Dedifferentiated amniotic fluid mesenchymal stem cell (primary cell): ENCODE measurements around the gene KATNA1.
"Not testable (repeated sequence)": the region's sequence is repeated elsewhere in the genome, so short reads cannot be mapped to it uniquely, and the experiment has no call there.

Experiments
- DNase-seq: peaks from one replicate; pipeline ENCODE4 v3.0.0-alpha.2; 2016; ENCODE audit errors: extremely low spot score

Gene KATNA1

GRCh38 chr6:149648148-149649145 lies at the start of gene KATNA1:
KATNA1 (minus strand) TSS chr6:149648714; CDS start chr6:149638547, 10,167 bp downstream.
- DNase-seq, result peak; percentile 51

DNA sequence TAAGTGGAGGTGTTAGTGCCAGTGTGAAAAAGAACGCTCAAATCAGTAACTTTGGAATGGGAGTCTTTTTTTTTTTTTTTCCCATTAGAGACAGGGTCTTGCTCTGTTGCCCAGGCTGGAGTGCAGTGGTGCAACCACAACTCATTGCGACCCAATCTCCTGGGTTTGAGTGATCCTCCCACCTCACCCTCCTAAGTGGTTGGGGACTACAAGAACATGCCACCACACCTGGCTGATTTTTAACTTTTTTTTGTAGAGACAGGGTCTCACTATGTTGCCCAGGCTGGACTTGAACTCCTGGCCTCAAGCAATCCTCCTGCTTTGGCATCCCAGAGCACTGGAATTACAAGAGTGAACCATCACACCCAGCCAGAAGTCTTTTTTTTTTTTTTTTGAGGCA lies 49.7 kb upstream of the KATNA1 start:
- no peak for DNase-seq

DNA sequence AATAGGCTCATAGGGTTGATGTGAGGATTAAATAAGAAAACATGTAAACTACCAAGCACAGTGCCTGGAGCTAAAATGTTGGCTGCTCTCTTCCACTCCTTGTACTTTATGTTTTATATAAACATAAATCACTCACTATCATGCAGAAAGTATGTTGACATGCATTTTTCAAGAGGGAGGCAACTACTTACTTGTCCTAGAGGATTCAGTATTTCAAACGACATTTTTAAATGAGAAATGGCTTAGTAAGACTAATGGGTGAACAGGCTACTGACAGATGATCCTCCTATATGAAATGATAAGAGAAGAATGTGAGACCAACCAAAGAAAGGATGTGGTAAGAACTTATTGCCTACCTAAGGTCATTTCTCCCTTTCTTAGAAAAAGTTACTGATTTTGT lies 48.4 kb upstream of the KATNA1 start:
- DNase-seq, result peak; percentile 73

DNA sequence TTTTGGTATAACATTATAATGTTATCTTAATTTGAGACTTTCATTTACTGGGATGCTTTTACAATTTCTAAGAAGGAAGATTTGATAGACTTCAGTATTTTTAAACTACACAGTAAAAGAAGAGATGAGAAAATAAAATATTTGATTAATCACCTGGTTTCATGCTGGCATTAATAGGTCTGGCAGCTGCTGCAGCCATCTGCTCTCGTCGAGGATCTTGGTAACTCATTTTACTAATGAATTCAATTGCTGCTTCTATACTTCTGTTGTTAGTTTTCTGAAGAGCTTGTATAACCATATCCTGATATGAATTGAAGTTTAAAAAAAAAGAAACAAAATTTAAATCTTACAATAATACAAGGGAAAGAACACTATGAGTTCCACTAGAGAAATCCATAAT lies 46.4 kb upstream of the KATNA1 start:
- no peak for DNase-seq

DNA sequence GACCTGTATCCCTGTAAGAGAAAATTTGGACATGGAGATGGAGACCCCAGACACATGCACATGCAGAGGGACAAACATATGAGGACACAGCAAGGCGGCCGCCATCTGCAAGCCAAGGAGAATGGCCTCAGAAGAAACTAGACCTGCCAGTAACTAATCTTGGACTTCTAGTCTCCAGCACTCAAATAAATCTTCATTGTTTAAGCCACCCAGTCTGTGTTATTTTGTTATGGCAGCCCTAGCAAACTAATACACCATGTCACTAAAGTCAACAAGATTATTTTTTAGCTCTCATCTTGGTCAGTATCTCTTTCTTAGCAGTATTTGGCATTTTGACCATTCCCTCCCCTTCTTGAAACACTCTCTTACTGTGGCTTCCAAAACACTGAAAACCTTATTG lies 42.7 kb upstream of the KATNA1 start:
- no peak for DNase-seq

DNA sequence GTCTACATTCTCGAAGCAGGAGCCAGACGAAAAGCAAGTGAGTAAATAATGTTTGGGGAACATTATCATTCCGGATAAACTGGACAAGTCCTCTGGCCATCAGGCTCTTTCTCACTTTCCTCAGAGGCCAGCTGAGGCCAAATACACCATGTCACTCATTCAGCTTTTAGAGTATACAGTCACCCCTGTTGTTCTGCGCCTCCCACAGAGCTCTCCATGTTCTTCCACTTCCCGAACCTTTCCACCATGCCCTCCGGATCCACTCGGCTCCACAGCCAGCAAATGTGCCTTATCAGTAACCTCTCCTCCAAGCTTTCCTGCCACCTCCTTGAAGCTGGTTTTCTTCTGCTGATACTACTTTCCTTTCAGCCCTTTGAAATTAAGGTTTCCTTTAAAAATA lies 37.7 kb upstream of the KATNA1 start:
- no peak for DNase-seq

DNA sequence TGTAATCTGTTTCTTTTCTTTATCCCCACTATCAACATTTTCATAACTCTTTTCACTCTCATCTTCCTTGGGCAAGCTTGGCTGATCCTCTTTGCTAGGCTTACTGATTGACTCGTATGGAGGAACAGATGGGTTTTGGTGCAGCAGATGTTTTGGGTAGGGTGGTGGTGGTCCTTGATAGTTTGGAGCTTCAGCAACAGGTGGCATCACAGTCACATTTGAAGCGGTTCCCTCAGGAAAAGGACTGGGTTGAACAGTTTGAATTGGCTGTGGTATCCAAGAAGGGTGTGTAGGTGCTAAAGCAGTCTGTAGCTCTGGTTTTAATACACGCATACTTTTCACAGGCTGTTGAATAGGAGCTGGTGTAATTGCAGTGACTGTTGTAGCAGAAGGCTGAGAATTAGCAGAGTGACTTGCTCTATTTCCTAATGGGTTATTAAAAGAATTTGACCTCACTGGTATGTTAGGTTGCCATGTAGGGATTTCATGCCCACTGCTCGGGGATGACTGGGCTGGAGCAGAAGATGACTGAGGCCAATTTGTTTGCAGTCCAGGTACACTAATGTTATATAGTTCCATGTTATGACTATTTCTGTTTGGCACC lies 34.8 kb upstream of the KATNA1 start:
- no peak for DNase-seq

DNA sequence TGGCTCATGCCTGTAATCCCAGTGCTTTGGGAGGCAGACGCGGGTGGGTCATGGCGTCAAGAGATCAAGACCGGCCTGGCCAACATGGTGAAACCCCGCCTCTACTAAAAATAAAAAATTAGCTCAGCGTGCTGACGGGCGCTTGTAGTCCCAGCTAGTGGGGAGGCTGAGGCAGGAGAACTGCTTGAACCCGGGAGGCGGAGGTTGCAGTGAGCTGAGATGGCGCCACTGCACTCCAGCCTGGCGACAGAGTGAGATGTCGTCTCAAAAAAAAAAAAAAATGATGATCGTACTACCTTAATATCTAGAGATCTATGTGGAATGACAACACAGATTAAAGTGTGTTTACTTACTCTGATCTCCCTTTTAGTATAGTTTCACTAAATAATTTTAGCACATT lies 33.3 kb upstream of the KATNA1 start:
- not testable (repeated sequence) for DNase-seq

- no peak for DNase-seq
These were observed 32.7 kb upstream of the KATNA1 start for GRCh38 chr6:149681209-149681608.

- no peak for DNase-seq
These were observed 32.0 kb upstream of the KATNA1 start for GRCh38 chr6:149680503-149680902.

DNA sequence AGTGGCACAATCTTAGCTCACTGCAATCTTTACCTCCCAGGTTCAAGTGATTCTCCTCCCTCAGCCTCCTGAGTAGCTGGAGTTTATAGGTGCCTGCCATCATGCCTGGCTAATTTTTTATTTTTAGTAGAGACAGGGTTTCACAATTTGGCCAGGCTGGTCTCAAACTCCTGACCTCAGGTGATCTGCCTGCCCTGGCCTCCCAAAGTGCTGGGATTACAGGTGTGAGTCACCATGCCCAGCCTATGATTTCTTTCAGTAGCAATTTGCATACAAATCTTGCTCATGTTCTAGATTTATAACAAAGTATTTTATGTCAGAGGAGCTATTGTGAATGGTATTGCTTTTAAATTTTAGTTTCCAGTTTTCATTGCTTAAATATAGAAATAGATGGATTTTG lies 23.8 kb upstream of the KATNA1 start:
- DNase-seq, result not testable (repeated sequence)

DNA sequence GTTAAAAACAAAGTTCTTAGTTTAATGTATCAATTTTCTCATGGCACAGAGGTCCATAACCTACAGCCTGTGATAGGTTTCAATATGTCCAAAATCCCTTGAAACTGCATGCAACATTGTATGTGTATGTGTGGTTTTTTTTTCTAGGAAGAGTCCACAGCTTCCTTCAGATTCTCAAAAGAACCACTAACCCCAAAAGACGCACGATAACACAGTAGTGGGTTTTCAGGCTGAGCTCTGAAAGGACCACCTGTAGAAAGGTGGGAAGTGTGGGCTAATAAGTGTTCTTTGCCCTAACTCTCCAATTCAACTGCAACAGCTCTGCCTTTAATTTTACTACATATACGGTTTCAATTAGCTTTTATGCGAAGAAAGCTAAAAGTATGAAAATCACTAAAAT lies 11.5 kb upstream of the KATNA1 start:
- DNase-seq, result no peak

GRCh38 chr6:149657441-149657840 lies 8.9 kb upstream of the KATNA1 start:
- no peak for DNase-seq

GRCh38 chr6:149651056-149651455 lies 2.5 kb upstream of the KATNA1 start:
- DNase-seq, result no peak

DNA sequence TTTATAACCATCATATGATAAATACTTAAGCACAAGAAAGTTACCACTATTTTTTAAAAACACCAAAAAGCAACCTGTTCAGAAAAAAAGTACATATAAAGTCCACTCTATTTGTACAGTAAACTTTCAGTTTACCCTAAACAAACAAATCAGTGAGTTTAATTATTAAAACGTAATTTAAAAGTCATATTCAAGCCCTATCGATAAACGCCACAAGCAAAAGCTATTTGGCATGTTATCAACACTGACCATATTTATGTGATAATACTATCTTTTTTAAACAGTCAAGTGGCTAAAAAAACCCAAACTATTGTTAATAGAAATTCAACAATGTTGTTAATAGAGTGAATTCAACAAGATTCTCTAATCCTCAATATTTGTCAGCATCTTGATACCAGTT lies 1.9 kb downstream of the KATNA1 start:
- DNase-seq, result no peak

DNA sequence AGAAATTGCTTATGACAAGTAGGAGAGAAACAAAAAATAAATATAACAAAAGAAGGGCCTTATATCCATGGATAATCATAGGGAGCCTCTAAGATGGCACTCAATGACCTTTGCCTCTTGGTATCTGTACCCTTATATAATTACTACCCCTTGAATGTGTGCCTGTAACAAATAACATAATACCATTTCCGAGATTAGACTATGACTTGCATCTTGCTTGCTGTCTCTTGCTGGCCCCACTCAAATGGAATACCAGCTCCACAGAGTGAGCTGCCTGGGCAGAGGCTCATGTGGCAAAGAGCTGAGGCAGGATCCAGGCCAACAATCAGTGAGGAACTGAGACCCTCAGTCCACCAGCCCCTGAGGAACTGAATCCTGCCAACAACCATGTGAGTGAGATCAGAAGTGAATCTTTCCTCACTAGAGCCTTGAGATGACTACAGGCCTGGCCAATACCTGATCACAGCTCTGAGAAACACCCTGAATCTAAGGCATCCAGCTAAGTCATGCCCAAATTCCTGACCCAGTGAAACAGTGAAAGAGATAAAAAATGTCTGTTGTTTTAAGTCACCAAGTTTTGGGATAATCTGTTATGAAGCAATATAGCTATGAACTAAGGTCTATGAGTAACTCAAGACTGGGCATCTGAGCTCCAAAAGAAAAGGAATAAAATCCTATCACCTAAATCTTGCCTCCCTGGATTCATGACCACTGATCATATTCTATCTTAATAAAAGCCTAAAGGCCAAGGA lies 5.5 kb downstream of the KATNA1 start:
- DNase-seq, result peak; percentile 14

DNA sequence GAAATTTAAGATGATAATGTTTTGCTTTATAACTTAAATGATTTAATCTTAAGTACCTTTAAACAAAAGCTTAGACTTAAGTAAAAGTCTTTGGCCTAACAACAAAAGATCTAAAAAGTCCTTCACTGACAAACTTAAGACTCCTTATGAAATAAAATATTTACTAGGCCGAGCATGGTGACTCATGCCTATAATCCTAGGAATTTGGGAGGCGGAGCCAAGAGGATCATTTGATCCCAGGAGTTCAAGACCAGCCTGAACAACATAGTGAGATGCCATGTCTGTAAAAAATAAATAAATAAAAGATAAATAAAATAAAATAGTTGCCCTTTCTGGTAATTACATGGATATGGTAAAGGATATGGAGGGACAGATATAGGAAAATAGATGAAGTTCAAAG lies 12.4 kb downstream of the KATNA1 start:
- peak; percentile 45 for DNase-seq

DNA sequence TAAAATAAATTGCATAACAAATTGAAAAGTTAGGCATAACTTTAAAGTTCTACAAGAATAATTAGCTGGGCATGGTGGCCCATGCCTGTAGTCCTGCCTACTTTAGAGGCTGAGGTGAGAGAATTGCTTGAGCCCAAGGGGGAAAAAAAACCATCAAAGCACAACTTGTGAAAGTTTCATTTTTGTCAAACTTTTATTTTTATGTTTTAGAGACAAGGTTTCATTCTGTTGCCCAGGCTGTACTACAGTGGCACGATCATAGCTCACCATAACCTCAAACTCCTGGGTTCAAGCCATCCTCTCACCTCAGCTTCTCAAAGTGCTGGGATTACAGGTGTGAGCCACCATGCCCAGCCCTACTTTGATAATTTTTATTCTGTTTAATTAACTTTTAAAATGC lies 14.2 kb downstream of the KATNA1 start:
- DNase-seq, result no peak

GRCh38 chr6:149628875-149629510 lies 19.5 kb downstream of the KATNA1 start:
- no peak for DNase-seq

DNA sequence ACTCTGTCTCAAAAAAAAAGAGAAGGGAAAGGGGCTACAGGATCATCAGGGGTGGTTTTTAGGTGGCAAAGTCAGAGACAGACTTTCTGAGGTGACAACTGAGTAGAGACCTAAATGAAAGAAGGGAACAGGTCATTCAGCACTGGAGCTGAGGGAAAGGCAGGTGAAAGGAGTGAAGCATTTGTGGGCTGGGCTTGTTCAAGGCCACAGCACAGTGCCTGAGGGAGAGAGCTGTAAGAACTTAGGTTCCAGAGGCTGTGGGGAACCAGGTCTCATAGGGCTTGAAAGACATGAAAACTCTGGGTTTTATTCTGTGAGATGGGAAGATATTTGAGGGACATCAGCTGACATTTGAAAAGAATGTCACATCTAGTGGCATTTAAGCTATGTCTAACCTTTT lies 20.8 kb downstream of the KATNA1 start:
- DNase-seq, result no peak

DNA sequence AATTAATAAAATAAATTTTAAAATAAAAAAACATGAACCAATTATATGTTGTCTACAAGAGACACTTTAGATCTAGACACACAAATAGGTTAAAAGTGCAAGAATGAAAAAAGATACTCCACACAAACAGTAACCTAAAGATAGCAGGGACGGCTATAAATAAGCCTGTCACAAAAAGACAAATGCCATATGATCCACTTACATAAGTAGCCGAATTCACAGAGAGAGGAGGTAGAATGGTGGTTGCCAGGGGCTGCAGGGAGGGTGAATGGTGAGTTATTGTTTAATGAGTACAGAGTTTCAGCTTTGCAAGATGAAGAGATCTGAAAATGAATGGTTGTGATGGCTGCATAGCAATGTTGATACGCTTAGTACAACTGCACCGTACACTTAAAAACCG lies 32.7 kb downstream of the KATNA1 start:
- no peak for DNase-seq

- DNase-seq, result no peak
These were observed 34.2 kb downstream of the KATNA1 start for GRCh38 chr6:149614337-149614736.
